GM21381 (cell line): ENCODE measurements around the gene XAGE3.
"Not testable (repeated sequence)": the region's sequence is repeated elsewhere in the genome, so short reads cannot be mapped to it uniquely, and the experiment has no call there.

ENCODE experiments used
- ATAC-seq: cut with Tn5 transposase; IDR thresholded peaks from one replicate; pipeline ENCODE4 v1.9.1; 2021; ENCODE audit warnings: mild to moderate bottlenecking, moderate library complexity; ENCODE audit not compliant: unreplicated experiment

The XAGE3 gene

DNA sequence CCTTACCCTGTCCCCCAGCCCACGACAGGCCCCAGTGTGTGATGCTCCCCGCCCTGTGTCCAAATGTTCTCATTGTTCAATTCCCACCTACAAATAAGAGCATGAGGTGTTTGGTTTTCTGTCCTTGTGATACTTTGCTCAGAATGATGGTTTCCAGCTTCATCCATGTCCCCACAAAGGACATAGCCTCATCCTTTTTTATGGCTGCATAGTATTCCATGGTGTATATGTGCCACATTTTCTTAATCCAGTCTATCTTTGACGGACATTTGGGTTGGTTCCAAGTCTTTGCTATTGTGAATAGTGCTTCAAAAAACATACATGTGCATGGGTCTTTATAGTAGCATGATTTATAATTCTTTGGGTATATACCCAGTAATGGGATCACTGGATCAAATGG is 24.3 kb downstream of the XAGE3 start:
- not testable (repeated sequence) for ATAC-seq

DNA sequence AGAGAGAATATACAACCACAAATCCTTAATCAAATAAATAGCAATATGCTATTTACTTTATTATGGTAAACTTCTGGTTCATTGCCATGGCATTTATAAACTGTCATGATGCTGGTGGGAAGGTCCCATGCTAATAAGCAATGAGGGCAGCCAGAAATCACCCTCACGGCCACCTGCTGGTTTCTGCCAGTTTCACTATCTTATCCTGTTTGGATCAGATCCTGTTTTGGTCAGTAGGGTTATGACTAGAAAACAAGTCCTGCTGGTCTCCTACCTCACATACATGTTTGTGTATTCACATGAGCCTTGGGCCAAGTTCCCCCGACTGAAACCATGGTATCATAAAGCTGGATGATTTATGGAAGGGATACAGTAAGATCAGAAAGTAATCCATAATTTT is 28.7 kb downstream of the XAGE3 start:
- ATAC-seq: no peak

DNA sequence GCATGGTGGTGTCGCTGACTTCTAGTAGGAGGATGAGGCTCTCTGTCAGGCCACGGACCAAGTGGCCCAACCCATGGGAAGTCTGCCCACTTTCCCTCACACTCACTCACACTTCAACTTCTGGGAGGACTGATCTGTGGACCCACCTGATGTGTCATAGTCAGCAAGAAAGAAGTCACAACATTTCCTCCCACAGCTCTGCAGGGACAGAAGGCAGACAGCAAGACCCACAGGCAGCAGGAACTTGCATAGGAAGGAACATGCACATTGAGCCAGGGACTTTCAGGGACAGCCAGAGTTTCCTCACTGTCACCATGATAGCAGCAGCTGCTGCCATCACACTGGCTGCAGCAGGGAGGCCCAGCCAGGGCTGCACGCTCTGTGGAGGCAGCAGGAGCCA is 37.3 kb downstream of the XAGE3 start:
- ATAC-seq: no peak

DNA sequence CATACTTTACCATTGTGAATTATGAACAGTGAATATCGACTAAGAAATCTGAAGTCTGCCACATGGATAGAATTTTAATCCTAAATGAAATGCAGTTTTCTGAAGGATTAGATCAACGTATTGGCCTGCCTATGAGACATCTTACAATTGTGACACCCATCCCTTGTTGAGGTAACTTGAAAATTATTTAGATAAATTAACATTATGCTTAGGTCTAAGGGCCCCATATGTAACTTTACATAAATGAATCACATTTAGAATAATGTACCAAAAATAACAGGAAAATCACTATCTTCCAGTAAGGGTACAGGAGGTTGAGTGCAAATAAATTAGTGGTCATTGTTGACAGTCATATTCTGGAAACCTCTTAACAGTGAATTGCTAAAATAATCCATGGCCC is 43.3 kb downstream of the XAGE3 start:
- no peak for ATAC-seq

DNA sequence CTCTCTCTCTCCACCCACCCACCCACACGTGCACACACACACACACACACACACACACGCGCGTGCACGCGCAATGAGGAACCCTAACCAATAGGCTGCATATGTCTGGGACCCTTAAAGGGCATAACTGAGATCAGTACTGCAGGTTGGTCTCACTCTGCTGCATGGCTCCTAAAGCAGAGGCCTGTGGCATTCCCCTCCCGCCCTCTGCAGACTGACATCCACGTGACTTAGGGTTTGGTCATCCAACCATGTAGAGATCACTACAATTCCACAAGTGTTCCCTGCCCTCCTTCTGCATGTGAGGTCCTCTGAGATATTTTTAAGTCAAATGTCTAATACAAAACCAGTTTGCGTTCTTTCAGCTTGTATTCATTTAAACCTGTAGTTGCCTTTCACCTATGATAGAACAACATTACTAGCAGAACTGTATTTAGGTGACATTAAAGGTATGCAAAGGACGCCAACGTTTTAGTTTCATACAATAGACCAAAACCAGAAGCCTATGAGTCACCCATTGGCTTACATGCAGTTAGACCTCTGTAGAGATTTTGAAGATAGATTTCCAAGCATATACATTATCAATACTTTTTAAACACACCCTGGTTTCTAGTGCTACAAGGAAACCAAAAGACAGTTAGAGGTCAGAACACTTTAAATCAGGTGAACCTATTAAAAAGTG is 46.7 kb downstream of the XAGE3 start:
- no peak for ATAC-seq

DNA sequence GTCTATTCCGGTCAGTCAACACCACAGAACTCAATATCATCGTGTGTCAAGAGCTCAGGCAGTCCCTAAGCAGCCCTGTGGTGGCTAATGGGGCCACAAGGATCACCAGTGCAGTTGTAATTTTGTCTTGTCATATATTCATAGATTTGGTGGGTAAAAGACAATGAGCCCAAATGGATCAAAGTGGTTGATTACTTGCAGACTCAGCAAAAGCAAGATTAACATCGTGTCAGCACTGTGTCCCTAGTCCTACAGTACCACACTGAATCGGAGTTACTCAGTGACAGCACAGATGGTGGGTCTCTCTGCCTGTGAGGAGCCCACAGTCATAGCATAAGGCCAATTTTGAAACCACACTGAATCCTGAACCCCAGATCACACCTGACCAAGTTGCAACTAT is 48.1 kb downstream of the XAGE3 start:
- ATAC-seq: no peak
